ENCODE measurements around the gene EML3. TPM values are rescaled to one million over a fixed set of nuclear protein-coding genes. Genes with fewer than 3 reads are reported as not detected.
A peak's percentile ranks its signal among the peaks of the same experiment; 100 is the strongest.

The EML3 gene
- total RNA-seq, 6 donors from 2014 or later, result 31.0 to 148 (median 71.0) TPM

DNA sequence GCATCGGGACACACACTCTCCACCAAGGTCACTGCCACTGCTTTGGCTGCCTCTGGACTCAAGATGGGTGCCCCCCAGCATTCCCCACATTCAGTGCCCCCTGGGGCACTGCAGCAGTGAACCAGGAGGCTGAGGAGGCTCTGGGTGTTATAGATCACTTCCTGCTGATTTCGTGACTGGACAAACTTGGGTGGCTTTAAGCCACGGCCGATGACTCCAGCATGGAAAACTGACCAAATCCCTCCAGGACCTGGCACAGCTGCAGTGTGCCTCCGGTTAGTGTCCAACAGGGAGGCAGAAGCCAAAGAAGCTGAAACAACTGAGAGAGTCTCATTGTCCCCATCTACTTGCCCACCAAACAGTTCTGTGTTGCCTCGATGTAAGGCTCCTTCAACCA lies 35.0 kb upstream of the EML3 start:
- DNase-seq (no peak), ATAC-seq (ENCODE audit: low FRiP score in 2 of 2) (no peak)
- Histone ChIP-seq H3K36me3 (peaks cover 6 to 46% (median 37%) of the 10 kb centered on the region in 4 donors), H3K4me1 (peaks cover 29 to 55% (median 34%) of the 10 kb centered on the region in 4 donors), H3K4me3 (no peak overlapping the region), H3K9me3 (no peaks in the 10 kb centered on the region), H3K27ac (peak overlapping the region in 1 of 4 donors; percentile 26), H3K27me3 (no peaks in the 10 kb centered on the region)
- WGBS, 2 donors, result 91% methylated on average over 6 of the region's 6 CpGs; no CpG with 5 or more reads in 1 of the 2 donors
- no peak for TF ChIP-seq EP300 (IDR thresholded peaks at IDR 0.05)
- TF ChIP-seq POLR2AphosphoS5 (IDR thresholded peaks at IDR 0.05), result no peak
- TF ChIP-seq POLR2A (IDR thresholded peaks at IDR 0.05), result no peak
- no peak for TF ChIP-seq CTCF (IDR thresholded peaks at IDR 0.05)

DNA sequence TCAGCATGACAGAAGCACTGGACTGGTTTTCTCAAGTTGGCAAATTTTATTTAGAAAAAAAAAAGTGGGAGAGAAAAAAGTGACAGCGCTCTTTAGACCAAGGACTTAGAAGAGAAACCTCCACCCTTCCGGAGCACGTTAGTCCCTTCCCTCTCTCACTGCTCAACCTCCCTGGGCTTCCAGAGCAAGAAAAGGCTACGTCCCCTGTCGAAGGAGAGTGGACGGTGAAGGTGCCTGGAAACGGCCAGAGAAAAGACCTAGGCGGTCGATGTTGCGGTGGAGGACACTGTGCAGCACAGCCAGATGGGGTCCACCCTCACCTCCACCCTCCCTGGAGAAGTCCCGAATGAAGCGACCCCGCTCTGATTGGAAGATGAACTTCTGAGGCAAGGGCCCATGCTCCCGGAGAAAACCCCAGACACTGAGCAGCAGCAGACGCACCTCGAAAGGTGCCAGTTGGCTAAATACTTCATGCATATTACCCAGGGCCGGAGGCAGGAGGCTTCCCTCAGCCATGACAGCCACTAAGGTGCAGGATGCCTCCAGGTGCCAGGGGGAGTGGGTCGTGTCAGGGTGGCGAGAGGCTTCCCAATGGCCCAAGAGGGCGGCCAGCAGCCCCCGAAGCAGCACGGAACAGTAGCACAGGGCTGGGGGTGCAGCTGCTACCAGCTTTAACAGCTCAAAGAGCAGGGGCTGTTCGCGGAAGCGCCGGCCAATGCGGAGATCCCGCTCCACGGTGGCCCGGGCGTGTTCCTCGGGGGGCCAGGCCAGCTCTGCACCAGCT lies 34.4 kb upstream of the EML3 start:
- DNase-seq, result peak in 1 of 2 donors; percentile 85
- H3K4me3 ChIP-seq, result peak overlapping the region in 3 of 4 donors; percentile 75 to 95 (median 90)
- peaks cover 25 to 49% (median 28%) of the 10 kb centered on the region in 4 donors for H3K4me1 ChIP-seq
- no peak for ATAC-seq (ENCODE audit: low FRiP score in 2 of 2)
- H3K27me3 ChIP-seq, result no peaks in the 10 kb centered on the region
- 42 to 54% methylated on average over 17 to 22 of the region's 32 CpGs for WGBS, 2 donors
- no peak for TF ChIP-seq POLR2AphosphoS5 (IDR thresholded peaks at IDR 0.05)
- TF ChIP-seq CTCF (IDR thresholded peaks at IDR 0.05), result no peak
- TF ChIP-seq POLR2A (IDR thresholded peaks at IDR 0.05), result no peak
- TF ChIP-seq EP300 (IDR thresholded peaks at IDR 0.05), result no peak
- peak overlapping the region; percentile 26 to 98 (median 74) for H3K27ac ChIP-seq
- peaks cover 7 to 51% (median 37%) of the 10 kb centered on the region in 4 donors for H3K36me3 ChIP-seq
- no peaks in the 10 kb centered on the region for H3K9me3 ChIP-seq

GRCh38 chr11:62645946-62646824 lies 33.6 kb upstream of the EML3 start, which contains the start of gene GANAB:
Gene GANAB (minus strand): TSS chr11:62646613. CDS start chr11:62646599, 14 bp downstream.
- Histone ChIP-seq H3K9me3 (no peaks in the 10 kb centered on the region), H3K4me3 (peak within 1 kb of the TSS; percentile 75 to 99 (median 92)), H3K36me3 (peaks cover 7 to 51% (median 37%) of the 10 kb centered on the region in 4 donors), H3K27me3 (no peaks in the 10 kb centered on the region), H3K27ac (peak within 1 kb of the TSS; percentile 89 to 98 (median 96)), H3K4me1 (peaks cover 17 to 40% (median 21%) of the 10 kb centered on the region in 4 donors)
- DNase-seq, result peak; percentile 98 to 99
- 0% methylated on average over 22 to 70 of the region's 73 CpGs for WGBS, 2 donors
- TF ChIP-seq POLR2AphosphoS5 (IDR thresholded peaks at IDR 0.05) (peak; percentile 93 to 95), EP300 (IDR thresholded peaks at IDR 0.05) (no peak), POLR2A (IDR thresholded peaks at IDR 0.05) (peak in 2 of 4 donors; percentile 86 to 87), CTCF (IDR thresholded peaks at IDR 0.05) (peak in 2 of 6 experiments; percentile 16 to 18)
- peak; percentile 98 to 99 for ATAC-seq (ENCODE audit: low FRiP score in 2 of 2)

GRCh38 chr11:62645671-62645945 lies 33.0 kb upstream of the EML3 start:
- Histone ChIP-seq H3K4me1 (peaks cover 17 to 35% (median 22%) of the 10 kb centered on the region in 4 donors), H3K9me3 (no peaks in the 10 kb centered on the region), H3K4me3 (peak overlapping the region; percentile 75 to 99 (median 92)), H3K27me3 (no peaks in the 10 kb centered on the region), H3K27ac (peak overlapping the region; percentile 89 to 98 (median 96)), H3K36me3 (peaks cover 7 to 51% (median 37%) of the 10 kb centered on the region in 4 donors)
- ATAC-seq (ENCODE audit: low FRiP score in 2 of 2) (no peak), DNase-seq (no peak)
- TF ChIP-seq EP300 (IDR thresholded peaks at IDR 0.05) (no peak), POLR2AphosphoS5 (IDR thresholded peaks at IDR 0.05) (no peak), POLR2A (IDR thresholded peaks at IDR 0.05) (no peak), CTCF (IDR thresholded peaks at IDR 0.05) (no peak)
- 15 to 18% methylated on average over 10 to 11 of the region's 11 CpGs for WGBS, 2 donors

Data from upper lobe of left lung (tissue), 6 donors.